ENCODE results near the gene HTR7. TPM values are rescaled to one million over a fixed set of nuclear protein-coding genes. Genes with fewer than 3 reads are reported as not detected.
"Not testable (repeated sequence)": the region's sequence is repeated elsewhere in the genome, so short reads cannot be mapped to it uniquely, and the experiment has no call there.

Gene HTR7
- total RNA-seq, 1 donor from 2014 or later: 0.93 TPM

- H3K27ac Mint-ChIP-seq: no peak overlapping the region
- no peak for DNase-seq (ENCODE audit: low spot score, unreplicated experiment)
- H3K4me3 Mint-ChIP-seq (ENCODE audit: low read depth): no peak overlapping the region
- peaks cover 11% of the 10 kb centered on the region for H3K9me3 Mint-ChIP-seq (ENCODE audit: low read depth)
- no peak for TF ChIP-seq CTCF (IDR thresholded peaks at IDR 0.05; ENCODE audit: unreplicated experiment)
- no peaks in the 10 kb centered on the region for H3K4me1 Mint-ChIP-seq (ENCODE audit: low read depth)
- no peaks in the 10 kb centered on the region for H3K36me3 Mint-ChIP-seq (ENCODE audit: insufficient read depth)
- H3K27me3 Mint-ChIP-seq: no peaks in the 10 kb centered on the region
These were observed 40.5 kb downstream of the HTR7 start for GRCh38 chr10:90817128-90817889.

GRCh38 chr10:90816466-90816865, 41.4 kb downstream of the HTR7 start:
- no peak for DNase-seq (ENCODE audit: low spot score, unreplicated experiment)

GRCh38 chr10:90813594-90814365, 44.1 kb downstream of the HTR7 start:
- no peaks in the 10 kb centered on the region for H3K27me3 Mint-ChIP-seq
- no peak overlapping the region for H3K4me3 Mint-ChIP-seq (ENCODE audit: low read depth)
- no peaks in the 10 kb centered on the region for H3K4me1 Mint-ChIP-seq (ENCODE audit: low read depth)
- H3K27ac Mint-ChIP-seq: no peak overlapping the region
- no peak for DNase-seq (ENCODE audit: low spot score, unreplicated experiment)
- TF ChIP-seq CTCF (IDR thresholded peaks at IDR 0.05; ENCODE audit: unreplicated experiment): no peak
- H3K36me3 Mint-ChIP-seq (ENCODE audit: insufficient read depth): no peaks in the 10 kb centered on the region
- H3K9me3 Mint-ChIP-seq (ENCODE audit: low read depth): peaks cover 7% of the 10 kb centered on the region

More at GRCh38 chr10:90816466-90816865, 41.4 kb downstream of the HTR7 start:
- Mint-ChIP-seq H3K4me1 (ENCODE audit: low read depth) (no peaks in the 10 kb centered on the region), H3K4me3 (ENCODE audit: low read depth) (no peak overlapping the region), H3K36me3 (ENCODE audit: insufficient read depth) (no peaks in the 10 kb centered on the region), H3K9me3 (ENCODE audit: low read depth) (peaks cover 4% of the 10 kb centered on the region), H3K27ac (no peak overlapping the region), H3K27me3 (no peaks in the 10 kb centered on the region)
- TF ChIP-seq CTCF (IDR thresholded peaks at IDR 0.05; ENCODE audit: unreplicated experiment): no peak

- H3K27ac Mint-ChIP-seq; H3K36me3 Mint-ChIP-seq (ENCODE audit: insufficient read depth); H3K4me3 Mint-ChIP-seq (ENCODE audit: low read depth); H3K4me1 Mint-ChIP-seq (ENCODE audit: low read depth); H3K27me3 Mint-ChIP-seq; DNase-seq (ENCODE audit: low spot score, unreplicated experiment): not testable (repeated sequence)
- H3K9me3 Mint-ChIP-seq (ENCODE audit: low read depth): peaks cover 32% of the 10 kb centered on the region
These were observed 50.7 kb downstream of the HTR7 start for GRCh38 chr10:90807106-90807505.

GRCh38 chr10:90806677-90807076, 51.2 kb downstream of the HTR7 start:
- no peak for TF ChIP-seq CTCF (IDR thresholded peaks at IDR 0.05; ENCODE audit: unreplicated experiment)
- DNase-seq (ENCODE audit: low spot score, unreplicated experiment): no peak
- Mint-ChIP-seq H3K9me3 (ENCODE audit: low read depth) (peaks cover 32% of the 10 kb centered on the region), H3K27me3 (no peaks in the 10 kb centered on the region), H3K4me3 (ENCODE audit: low read depth) (no peak overlapping the region), H3K36me3 (ENCODE audit: insufficient read depth) (no peaks in the 10 kb centered on the region), H3K4me1 (ENCODE audit: low read depth) (no peaks in the 10 kb centered on the region), H3K27ac (no peak overlapping the region)

Data from progenitor cell of endocrine pancreas (in vitro differentiated cells).